Body of pancreas (tissue), 4 donors: ENCODE measurements around the gene CYP19A1. TPM values are rescaled to one million over a fixed set of nuclear protein-coding genes. Genes with fewer than 3 reads are reported as not detected.

Experiments used
- ATAC-seq: fragments of 150-250 bp; one replicate; pipeline ENCODE4 v1.9.1; 2016
- DNase-seq, 4 donors: peaks; one replicate each; pipeline ENCODE4 v3.0.0-alpha.2; 2019
- H3K27ac ChIP-seq, 4 donors: fragments of 200-600 bp; sonication (generic); 1 replicate in 3 of 4; 2 replicates in 1 of 4; pipeline versions ENCODE4 v1.5.1 to v1.6.1; 2016 to 2019; ENCODE audit warnings: mild to moderate bottlenecking in 1 of 4, mixed read lengths in 1 of 4, moderate library complexity in 1 of 4
- H3K27me3 ChIP-seq, 2 donors: fragments of 200-600 bp; sonication (generic); one replicate each; pipeline ENCODE4 v1.6.0; 2016; ENCODE audit warnings: mild to moderate bottlenecking in 1 of 2
- H3K36me3 ChIP-seq, 2 donors: fragments of 200-600 bp; sonication (generic); replicated peaks in 1 of 2; 2 replicates each; pipeline ENCODE4 v1.5.1; 2016; ENCODE audit warnings: low read depth in 2 of 2; ENCODE audit not compliant: insufficient read depth in 1 of 2
- H3K4me1 ChIP-seq: fragments of 200-600 bp; sonication (generic); one replicate; pipeline ENCODE4 v1.6.0; 2016
- H3K4me3 ChIP-seq, 2 donors: fragments of 200-600 bp; sonication (generic); 1 replicate in 1 of 2; 2 replicates in 1 of 2; pipeline ENCODE4 v1.5.1; 2016 to 2019
- H3K9me3 ChIP-seq, 3 donors: fragments of 200-600 bp; sonication (generic); 1 replicate in 2 of 3; 2 replicates in 1 of 3; pipeline ENCODE4 v1.5.1; 2016
- POLR2A ChIP-seq, 3 donors: fragments of 450-650 bp; IDR thresholded peaks; one replicate each; pipeline ENCODE4 v1.6.1; 2016; ENCODE audit warnings: antibody characterized with exemption in 3 of 3, mild to moderate bottlenecking in 2 of 3
- WGBS, 2 donors: methylation state at CpG; one replicate each; pipeline ENCODE4 v1.1.5; 2017; 5-methylcytosine and 5-hydroxymethylcytosine counted together
- intact Hi-C: fragments of 100-400 bp; cut with DNase I; formaldehyde crosslinking; loops from one replicate; pipeline ENCODE4 v1.15.1; 2023
- total RNA-seq, 2 donors: library from RNA; depleted of rRNA; stranded (reverse); fragments of >200 nt; gene quantifications; one replicate each; pipeline ENCODE4 v1.1.0, GENCODE V29; 2016
- TF ChIP-seq, protein P1 (sequence below), 7 experiments: fragments of 450-650 bp in 4 of 7; fragments of 200-600 bp in 3 of 7; sonication (generic) in 3 of 7; IDR thresholded peaks; one replicate each; pipeline ENCODE4 v1.5.1; 2016 to 2019; ENCODE audit warnings: antibody characterized with exemption in 7 of 7

Gene CYP19A1
- total RNA-seq, 2 donors from 2014 or later: 0.26 TPM; not detected in 1

DNA sequence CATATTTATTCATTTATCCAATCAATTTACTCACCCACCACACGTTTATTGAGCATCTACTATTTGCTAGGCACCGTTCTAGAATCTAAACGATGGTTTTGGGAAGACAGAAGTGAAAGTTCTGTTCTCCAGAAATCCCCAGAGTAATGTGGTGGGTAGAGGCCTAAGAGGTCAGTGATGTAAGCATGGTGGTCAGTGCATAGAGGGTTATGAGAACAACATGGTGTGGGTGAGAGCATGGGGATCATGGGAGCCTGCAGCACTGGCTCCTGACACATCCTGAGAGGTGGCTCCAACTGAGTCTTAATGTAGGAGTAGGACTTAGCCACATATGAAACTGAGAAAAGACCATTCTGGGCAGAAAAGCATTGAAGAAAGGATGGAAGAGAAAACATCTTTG, 158.4 kb downstream of the CYP19A1 start:
- ATAC-seq (no peak), DNase-seq (no peak)
- no peak for TF ChIP-seq POLR2A (IDR thresholded peaks at IDR 0.05)
- TF ChIP-seq, protein P1, sequence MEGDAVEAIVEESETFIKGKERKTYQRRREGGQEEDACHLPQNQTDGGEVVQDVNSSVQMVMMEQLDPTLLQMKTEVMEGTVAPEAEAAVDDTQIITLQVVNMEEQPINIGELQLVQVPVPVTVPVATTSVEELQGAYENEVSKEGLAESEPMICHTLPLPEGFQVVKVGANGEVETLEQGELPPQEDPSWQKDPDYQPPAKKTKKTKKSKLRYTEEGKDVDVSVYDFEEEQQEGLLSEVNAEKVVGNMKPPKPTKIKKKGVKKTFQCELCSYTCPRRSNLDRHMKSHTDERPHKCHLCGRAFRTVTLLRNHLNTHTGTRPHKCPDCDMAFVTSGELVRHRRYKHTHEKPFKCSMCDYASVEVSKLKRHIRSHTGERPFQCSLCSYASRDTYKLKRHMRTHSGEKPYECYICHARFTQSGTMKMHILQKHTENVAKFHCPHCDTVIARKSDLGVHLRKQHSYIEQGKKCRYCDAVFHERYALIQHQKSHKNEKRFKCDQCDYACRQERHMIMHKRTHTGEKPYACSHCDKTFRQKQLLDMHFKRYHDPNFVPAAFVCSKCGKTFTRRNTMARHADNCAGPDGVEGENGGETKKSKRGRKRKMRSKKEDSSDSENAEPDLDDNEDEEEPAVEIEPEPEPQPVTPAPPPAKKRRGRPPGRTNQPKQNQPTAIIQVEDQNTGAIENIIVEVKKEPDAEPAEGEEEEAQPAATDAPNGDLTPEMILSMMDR (IDR thresholded peaks at IDR 0.05): no peak
- Histone ChIP-seq H3K27me3 (no peaks in the 10 kb centered on the region), H3K9me3 (no peaks in the 10 kb centered on the region), H3K4me3 (no peak overlapping the region), H3K36me3 (no peaks in the 10 kb centered on the region), H3K27ac (no peak overlapping the region), H3K4me1 (no peaks in the 10 kb centered on the region)
- WGBS, 2 donors: 68 to 79% methylated on average over 3 of the region's 3 CpGs
- intact Hi-C loops: no loop called here

DNA sequence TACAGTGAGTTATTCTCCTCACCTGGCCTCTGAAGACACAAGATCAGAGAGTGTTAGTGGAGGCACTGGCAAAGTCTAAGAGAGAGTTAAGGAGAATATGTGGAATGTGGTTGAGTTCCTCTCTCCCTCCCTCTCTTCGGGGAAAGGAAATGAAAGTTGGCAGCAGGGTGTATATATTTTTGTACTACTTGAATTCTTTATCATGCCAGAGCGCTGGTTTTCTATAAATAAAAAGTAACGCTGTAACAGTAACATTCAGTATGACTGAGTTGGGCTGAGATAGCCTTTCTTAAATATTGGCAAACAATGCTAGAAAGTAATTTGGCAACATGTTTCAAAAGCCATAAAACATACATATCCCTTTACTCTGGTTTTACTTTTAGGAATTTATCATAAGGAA, 166.2 kb downstream of the CYP19A1 start:
- DNase-seq (no peak), ATAC-seq (no peak)
- TF ChIP-seq, protein P1 (IDR thresholded peaks at IDR 0.05): no peak
- no peak for TF ChIP-seq POLR2A (IDR thresholded peaks at IDR 0.05)
- H3K27me3 ChIP-seq: no peaks in the 10 kb centered on the region
- no peaks in the 10 kb centered on the region for H3K36me3 ChIP-seq
- H3K4me1 ChIP-seq: no peaks in the 10 kb centered on the region
- no peak overlapping the region for H3K27ac ChIP-seq
- intact Hi-C loops: no loop called here
- H3K4me3 ChIP-seq: no peak overlapping the region
- no peaks in the 10 kb centered on the region for H3K9me3 ChIP-seq
- WGBS, 2 donors: 15 to 18% methylated on average over 3 of the region's 3 CpGs

DNA sequence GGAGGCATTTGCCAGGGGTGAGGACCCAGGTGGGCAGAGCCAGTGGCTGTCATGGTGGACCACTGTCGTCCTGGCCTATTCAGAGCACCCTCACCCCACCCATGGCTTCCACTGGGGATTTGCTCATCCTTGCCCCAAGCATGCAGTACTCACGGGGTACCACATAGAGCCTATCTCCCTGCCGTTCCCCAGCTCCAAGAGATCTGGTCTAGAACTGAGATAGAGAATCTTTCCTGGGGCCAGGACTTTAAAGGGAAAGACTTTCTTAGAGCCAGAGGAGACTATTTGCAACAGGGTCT, 166.8 kb downstream of the CYP19A1 start:
- Histone ChIP-seq H3K4me3 (no peak overlapping the region), H3K9me3 (no peaks in the 10 kb centered on the region), H3K36me3 (no peaks in the 10 kb centered on the region), H3K27me3 (no peaks in the 10 kb centered on the region), H3K27ac (no peak overlapping the region), H3K4me1 (no peaks in the 10 kb centered on the region)
- WGBS, 2 donors: 65 to 73% methylated on average over 3 of the region's 3 CpGs
- ATAC-seq: no peak
- intact Hi-C loops: no loop called here
- TF ChIP-seq, protein P1 (IDR thresholded peaks at IDR 0.05): no peak
- TF ChIP-seq POLR2A (IDR thresholded peaks at IDR 0.05): no peak
- no peak for DNase-seq

DNA sequence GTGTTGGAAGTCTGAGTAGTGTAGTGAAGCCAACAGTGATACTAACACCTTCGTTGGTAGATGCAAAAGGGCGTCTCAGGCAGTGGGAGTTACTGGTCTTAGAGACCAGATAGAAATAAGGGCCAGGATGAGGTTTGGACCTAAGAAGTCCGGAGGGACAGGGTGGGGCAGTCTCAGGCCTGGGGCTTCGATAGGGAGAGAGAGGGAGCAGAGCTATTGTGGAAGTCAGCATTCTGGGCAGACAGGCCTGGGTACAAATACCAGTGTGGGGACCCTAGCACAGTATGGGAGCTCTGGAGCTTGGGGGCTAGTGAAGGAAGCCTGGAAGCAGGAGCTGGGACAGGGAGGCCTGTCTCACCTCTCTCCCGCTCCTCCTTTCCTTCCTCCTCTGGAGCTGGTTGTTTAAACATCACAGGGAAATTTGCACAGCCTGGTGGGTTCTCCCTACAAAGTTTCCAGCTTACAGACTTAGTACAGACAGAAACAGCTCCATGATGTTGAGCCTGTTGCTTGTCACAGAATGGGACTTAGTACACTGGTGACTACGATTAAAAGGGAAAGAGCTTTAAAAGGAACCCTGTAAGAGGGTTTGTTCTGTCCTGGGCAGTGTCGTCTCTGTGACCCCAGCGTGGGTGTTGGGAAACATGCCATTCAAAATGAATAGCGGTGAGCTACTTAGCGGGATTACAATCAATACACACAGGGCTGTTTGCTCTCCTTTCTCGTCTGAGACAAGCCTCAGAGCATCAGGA, 167.3 kb downstream of the CYP19A1 start:
- no peaks in the 10 kb centered on the region for H3K27me3 ChIP-seq
- TF ChIP-seq, protein P1 (IDR thresholded peaks at IDR 0.05): no peak
- no peak for TF ChIP-seq POLR2A (IDR thresholded peaks at IDR 0.05)
- 55 to 56% methylated on average over 11 of the region's 11 CpGs for WGBS, 2 donors
- H3K9me3 ChIP-seq: no peaks in the 10 kb centered on the region
- no peak for ATAC-seq
- H3K4me3 ChIP-seq: no peak overlapping the region
- no peak for DNase-seq
- H3K4me1 ChIP-seq: no peaks in the 10 kb centered on the region
- no peak overlapping the region for H3K27ac ChIP-seq
- H3K36me3 ChIP-seq: no peaks in the 10 kb centered on the region
- intact Hi-C loops: no loop called here

DNA sequence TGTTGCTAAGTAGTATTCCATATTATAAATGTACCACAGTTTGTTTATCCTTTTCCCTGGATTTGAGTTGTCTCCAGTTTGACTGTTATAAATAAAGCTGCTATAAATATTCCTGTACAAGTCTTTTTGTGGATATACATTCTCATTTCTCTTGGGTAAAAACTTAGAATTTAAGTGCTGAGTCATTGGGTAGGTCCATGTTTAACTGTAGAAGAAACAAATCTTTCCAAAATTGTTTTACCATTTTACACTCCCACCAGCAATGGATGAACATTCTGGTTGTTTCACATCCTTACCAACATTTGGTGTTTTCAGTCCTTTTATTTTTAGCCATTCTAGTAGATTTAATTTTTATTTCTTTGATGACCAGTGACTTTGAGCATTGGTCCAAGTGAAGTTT, 169.7 kb downstream of the CYP19A1 start:
- Histone ChIP-seq H3K9me3 (no peaks in the 10 kb centered on the region), H3K4me1 (no peaks in the 10 kb centered on the region), H3K36me3 (no peaks in the 10 kb centered on the region), H3K27me3 (peaks cover 0 to 1% of the 10 kb centered on the region in 2 donors), H3K4me3 (no peak overlapping the region), H3K27ac (no peak overlapping the region)
- intact Hi-C loops: no loop called here
- no peak for TF ChIP-seq POLR2A (IDR thresholded peaks at IDR 0.05)
- TF ChIP-seq, protein P1 (IDR thresholded peaks at IDR 0.05): no peak
- ATAC-seq (no peak), DNase-seq (no peak)
